ENCODE results near the gene CST9L. TPM values are rescaled to one million over a fixed set of nuclear protein-coding genes. Genes with fewer than 3 reads are reported as not detected.

The CST9L gene
- total RNA-seq, 1 donor from 2014 or later, result not detected

DNA sequence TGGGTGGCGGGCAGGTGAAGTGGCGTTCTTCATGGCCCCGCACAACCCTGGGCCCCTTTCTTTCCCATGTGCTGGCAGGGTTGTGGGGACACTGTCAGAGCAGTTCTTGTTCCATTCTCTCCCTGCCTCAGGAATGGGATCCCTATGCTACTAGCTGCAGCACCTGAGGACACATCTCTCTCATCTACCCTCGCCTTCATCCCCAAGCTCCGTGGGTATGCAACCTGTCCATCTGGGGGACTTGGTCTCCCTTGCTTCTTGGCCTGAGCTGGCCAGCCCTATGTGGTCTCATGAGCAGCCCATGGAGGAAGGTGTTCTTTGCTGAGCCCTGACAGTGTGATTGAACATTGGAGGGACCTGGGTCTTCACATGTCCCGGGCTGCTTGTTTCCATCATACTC lies 24.2 kb downstream of the CST9L start:
- no peak for DNase-seq
- no peak for ATAC-seq
- intact Hi-C loops (cut with DNase I), result no loop called here
- no peak overlapping the region for H3K27ac ChIP-seq
- no peaks in the 10 kb centered on the region for H3K4me1 ChIP-seq
- TF ChIP-seq CTCF (IDR thresholded peaks at IDR 0.05), result no peak
- H3K27me3 ChIP-seq (ENCODE audit: low read depth), result no peaks in the 10 kb centered on the region
- H3K4me3 ChIP-seq, result no peak overlapping the region
- no peaks in the 10 kb centered on the region for H3K36me3 ChIP-seq
- H3K9me3 ChIP-seq, result no peaks in the 10 kb centered on the region

DNA sequence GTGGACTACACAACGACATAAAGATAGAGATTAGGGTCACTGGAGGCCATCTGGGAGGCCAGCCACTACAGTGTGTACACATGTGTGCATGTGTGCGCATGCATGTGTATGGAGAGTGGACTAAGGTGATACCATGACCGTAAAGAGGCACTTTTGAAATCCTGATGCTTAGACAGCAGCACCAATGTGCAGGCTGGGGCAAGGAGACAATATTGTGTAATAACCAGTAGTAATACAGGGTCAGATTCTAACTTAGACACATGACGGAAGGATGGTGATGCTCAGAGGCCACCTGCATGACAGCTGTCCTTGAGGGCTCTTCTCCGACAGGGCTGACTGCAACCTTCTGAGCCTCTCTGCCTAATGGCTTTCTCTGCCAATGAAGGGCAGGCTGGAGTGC lies 25.5 kb downstream of the CST9L start:
- intact Hi-C loops (cut with DNase I), result no loop called here
- H3K4me1 ChIP-seq, result no peaks in the 10 kb centered on the region
- H3K36me3 ChIP-seq, result no peaks in the 10 kb centered on the region
- H3K4me3 ChIP-seq, result no peak overlapping the region
- TF ChIP-seq CTCF (IDR thresholded peaks at IDR 0.05), result no peak
- H3K27ac ChIP-seq, result no peak overlapping the region
- no peaks in the 10 kb centered on the region for H3K9me3 ChIP-seq
- no peaks in the 10 kb centered on the region for H3K27me3 ChIP-seq (ENCODE audit: low read depth)
- ATAC-seq (no peak), DNase-seq (no peak)

GRCh38 chr20:23541776-23542175 lies 26.5 kb downstream of the CST9L start:
- no peak for ATAC-seq
- intact Hi-C loops (cut with DNase I), result no loop called here

DNA sequence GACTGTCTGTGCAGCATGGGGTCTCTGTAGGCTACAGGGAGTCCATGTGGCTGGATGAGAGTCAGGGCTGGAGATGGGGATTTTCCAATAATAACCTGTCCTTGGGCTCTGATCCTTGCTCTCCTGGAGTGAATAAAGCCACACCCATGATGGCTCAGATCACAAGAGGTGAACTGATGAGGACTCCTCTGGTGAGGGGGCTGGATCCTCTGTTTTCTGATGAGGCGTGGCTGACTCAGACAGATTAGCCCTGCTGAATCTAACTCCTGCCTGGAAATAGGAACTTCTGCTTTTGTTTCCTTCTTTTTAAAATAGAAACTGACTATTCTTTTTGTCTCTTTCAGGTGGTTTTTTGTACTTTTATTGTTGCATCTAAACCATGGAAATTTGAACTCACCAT lies 27.0 kb downstream of the CST9L start:
- intact Hi-C loops (cut with DNase I), result no loop called here
- no peak for DNase-seq
- ATAC-seq, result peak in 1 of 2 donors; percentile 26
- no peak for TF ChIP-seq CTCF (IDR thresholded peaks at IDR 0.05)
- no peak overlapping the region for H3K4me3 ChIP-seq
- H3K4me1 ChIP-seq, result no peaks in the 10 kb centered on the region
- no peaks in the 10 kb centered on the region for H3K36me3 ChIP-seq
- no peaks in the 10 kb centered on the region for H3K9me3 ChIP-seq
- no peaks in the 10 kb centered on the region for H3K27me3 ChIP-seq (ENCODE audit: low read depth)
- no peak overlapping the region for H3K27ac ChIP-seq

More at GRCh38 chr20:23541776-23542175, 26.5 kb downstream of the CST9L start:
- H3K9me3 ChIP-seq, result no peaks in the 10 kb centered on the region
- H3K4me1 ChIP-seq, result no peaks in the 10 kb centered on the region
- no peaks in the 10 kb centered on the region for H3K27me3 ChIP-seq (ENCODE audit: low read depth)
- no peak for DNase-seq
- TF ChIP-seq CTCF (IDR thresholded peaks at IDR 0.05), result no peak
- H3K4me3 ChIP-seq, result no peak overlapping the region
- H3K27ac ChIP-seq, result no peak overlapping the region
- H3K36me3 ChIP-seq, result no peaks in the 10 kb centered on the region

- no peak for ATAC-seq
Measured at GRCh38 chr20:23540624-23541023, 27.7 kb downstream of the CST9L start.

More at GRCh38 chr20:23540624-23541023, 27.7 kb downstream of the CST9L start:
- Histone ChIP-seq H3K4me1 (no peaks in the 10 kb centered on the region), H3K27me3 (ENCODE audit: low read depth) (no peaks in the 10 kb centered on the region), H3K9me3 (no peaks in the 10 kb centered on the region), H3K36me3 (no peaks in the 10 kb centered on the region), H3K27ac (no peak overlapping the region), H3K4me3 (no peak overlapping the region)
- no peak for TF ChIP-seq CTCF (IDR thresholded peaks at IDR 0.05)
- intact Hi-C loops (cut with DNase I), result no loop called here
- no peak for DNase-seq

Measured in lower lobe of right lung (tissue), 2 donors.